Measurements from ENCODE around the gene GULP1.
"Not testable (repeated sequence)": the region's sequence is repeated elsewhere in the genome, so short reads cannot be mapped to it uniquely, and the experiment has no call there.

GULP1 gene

DNA sequence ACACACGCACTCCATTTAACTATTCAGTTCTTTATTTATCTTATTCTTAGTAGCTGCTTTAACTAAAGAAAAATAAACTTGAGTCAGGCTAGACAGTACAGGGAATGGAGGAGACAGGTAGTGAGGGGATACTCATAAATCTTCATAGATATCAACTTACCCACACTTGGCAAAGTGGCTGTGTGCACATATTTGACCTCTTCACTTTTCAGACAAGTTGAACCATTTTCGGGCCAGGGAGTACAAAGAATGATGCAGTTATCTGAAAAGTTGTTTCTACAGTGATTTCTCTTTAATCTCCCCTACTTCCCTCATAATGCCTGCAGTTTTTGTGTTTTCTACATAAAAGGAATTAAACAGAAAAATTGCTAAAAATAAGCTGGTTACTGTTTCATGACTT, 307.5 kb downstream of the GULP1 start:
- H3K27ac ChIP-seq (ENCODE audit: poor library complexity, severe bottlenecking): no peak overlapping the region
- H3K4me3 ChIP-seq (ENCODE audit: severe bottlenecking): no peak overlapping the region
- TF ChIP-seq, protein P1, sequence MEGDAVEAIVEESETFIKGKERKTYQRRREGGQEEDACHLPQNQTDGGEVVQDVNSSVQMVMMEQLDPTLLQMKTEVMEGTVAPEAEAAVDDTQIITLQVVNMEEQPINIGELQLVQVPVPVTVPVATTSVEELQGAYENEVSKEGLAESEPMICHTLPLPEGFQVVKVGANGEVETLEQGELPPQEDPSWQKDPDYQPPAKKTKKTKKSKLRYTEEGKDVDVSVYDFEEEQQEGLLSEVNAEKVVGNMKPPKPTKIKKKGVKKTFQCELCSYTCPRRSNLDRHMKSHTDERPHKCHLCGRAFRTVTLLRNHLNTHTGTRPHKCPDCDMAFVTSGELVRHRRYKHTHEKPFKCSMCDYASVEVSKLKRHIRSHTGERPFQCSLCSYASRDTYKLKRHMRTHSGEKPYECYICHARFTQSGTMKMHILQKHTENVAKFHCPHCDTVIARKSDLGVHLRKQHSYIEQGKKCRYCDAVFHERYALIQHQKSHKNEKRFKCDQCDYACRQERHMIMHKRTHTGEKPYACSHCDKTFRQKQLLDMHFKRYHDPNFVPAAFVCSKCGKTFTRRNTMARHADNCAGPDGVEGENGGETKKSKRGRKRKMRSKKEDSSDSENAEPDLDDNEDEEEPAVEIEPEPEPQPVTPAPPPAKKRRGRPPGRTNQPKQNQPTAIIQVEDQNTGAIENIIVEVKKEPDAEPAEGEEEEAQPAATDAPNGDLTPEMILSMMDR (IDR thresholded peaks at IDR 0.05; ENCODE audit: poor library complexity, severe bottlenecking): no peak
- H3K4me1 ChIP-seq (ENCODE audit: insufficient read depth, poor library complexity, severe bottlenecking): no peaks in the 10 kb centered on the region
- H3K9me3 ChIP-seq (ENCODE audit: severe bottlenecking): no peaks in the 10 kb centered on the region
- DNase-seq (ENCODE audit: low spot score) (no peak), ATAC-seq (ENCODE audit: low read depth) (no peak)
- no peaks in the 10 kb centered on the region for H3K27me3 ChIP-seq (ENCODE audit: insufficient read depth, poor library complexity, severe bottlenecking)
- no peaks in the 10 kb centered on the region for H3K36me3 ChIP-seq (ENCODE audit: low read depth)

DNA sequence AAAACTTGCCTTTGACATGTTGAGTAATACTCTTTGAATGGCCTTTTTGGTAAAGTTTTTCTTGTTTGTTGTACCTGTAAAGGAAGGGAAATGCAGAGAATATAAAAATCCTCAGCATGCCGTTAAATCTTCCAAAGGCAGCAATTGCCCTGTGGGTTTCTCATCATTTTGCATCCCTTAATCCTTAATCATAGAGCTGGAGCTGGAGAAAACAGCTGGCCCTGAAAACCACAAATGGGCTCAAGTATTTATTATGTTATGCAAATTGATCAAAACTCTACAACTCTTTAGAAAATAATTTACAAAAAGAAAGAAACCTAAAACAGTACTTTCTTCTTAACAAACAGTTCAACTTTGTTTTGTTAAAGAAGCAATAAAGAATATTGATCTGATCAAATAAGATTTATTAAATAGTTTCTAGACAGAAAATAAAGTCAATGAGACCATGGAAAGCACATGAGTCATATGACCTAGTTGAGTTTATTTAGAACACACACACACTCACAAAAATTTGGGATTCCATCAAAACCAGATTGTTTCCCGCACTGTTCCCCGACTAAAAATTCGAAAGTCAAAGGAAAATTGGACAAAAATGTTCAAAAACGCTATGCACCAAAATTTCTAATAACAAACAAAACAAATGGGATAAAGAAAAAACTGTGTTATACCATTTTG, 309.0 kb downstream of the GULP1 start:
- no peaks in the 10 kb centered on the region for H3K27me3 ChIP-seq (ENCODE audit: insufficient read depth, poor library complexity, severe bottlenecking)
- no peak overlapping the region for H3K27ac ChIP-seq (ENCODE audit: poor library complexity, severe bottlenecking)
- ATAC-seq (ENCODE audit: low read depth): no peak
- TF ChIP-seq, protein P1 (IDR thresholded peaks at IDR 0.05; ENCODE audit: poor library complexity, severe bottlenecking): no peak
- no peak overlapping the region for H3K4me3 ChIP-seq (ENCODE audit: severe bottlenecking)
- DNase-seq (ENCODE audit: low spot score): no peak
- no peaks in the 10 kb centered on the region for H3K9me3 ChIP-seq (ENCODE audit: severe bottlenecking)
- no peaks in the 10 kb centered on the region for H3K36me3 ChIP-seq (ENCODE audit: low read depth)
- no peaks in the 10 kb centered on the region for H3K4me1 ChIP-seq (ENCODE audit: insufficient read depth, poor library complexity, severe bottlenecking)

DNA sequence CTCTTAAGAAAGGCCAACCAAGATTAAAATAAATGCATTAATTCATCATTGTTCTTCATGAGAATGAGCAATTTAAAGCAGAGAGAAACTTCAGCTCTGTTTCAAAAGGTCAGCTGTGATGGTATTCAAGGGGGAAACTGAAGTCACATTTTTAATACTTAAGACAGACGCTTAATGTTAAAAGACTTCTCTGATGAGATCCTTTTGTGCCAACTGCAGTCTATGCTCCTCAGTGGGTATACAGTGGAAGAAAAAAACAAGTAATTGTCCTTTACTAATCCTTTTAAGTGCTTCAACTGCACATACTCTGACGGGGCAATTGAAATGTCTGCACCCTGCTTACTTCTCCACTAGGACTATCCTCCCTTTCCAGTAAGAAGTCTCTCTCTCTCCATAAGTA, 309.7 kb downstream of the GULP1 start:
- DNase-seq (ENCODE audit: low spot score): no peak
- TF ChIP-seq, protein P1 (IDR thresholded peaks at IDR 0.05; ENCODE audit: poor library complexity, severe bottlenecking): no peak
- H3K9me3 ChIP-seq (ENCODE audit: severe bottlenecking): no peaks in the 10 kb centered on the region
- H3K4me3 ChIP-seq (ENCODE audit: severe bottlenecking): no peak overlapping the region
- no peak overlapping the region for H3K27ac ChIP-seq (ENCODE audit: poor library complexity, severe bottlenecking)
- no peaks in the 10 kb centered on the region for H3K4me1 ChIP-seq (ENCODE audit: insufficient read depth, poor library complexity, severe bottlenecking)
- no peak for ATAC-seq (ENCODE audit: low read depth)
- no peaks in the 10 kb centered on the region for H3K36me3 ChIP-seq (ENCODE audit: low read depth)
- H3K27me3 ChIP-seq (ENCODE audit: insufficient read depth, poor library complexity, severe bottlenecking): no peaks in the 10 kb centered on the region

DNA sequence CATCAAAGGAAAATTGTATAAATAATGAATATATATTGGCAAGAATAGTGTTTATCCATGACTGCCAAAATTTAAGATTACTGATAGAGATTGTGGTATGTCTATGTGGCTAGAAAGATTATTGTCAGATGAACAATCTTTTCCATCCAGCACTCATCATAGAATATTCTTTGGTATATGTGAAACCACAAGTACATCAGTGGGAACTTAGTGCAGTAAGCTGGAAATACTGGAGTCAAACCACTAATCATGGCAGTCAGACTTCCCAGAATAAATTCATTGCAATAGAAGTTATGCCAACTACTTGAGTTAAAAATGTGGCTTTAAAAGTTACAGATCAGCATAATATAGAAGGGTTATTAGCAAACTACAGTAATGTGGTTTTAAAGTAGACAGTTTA, 310.3 kb downstream of the GULP1 start:
- H3K27ac ChIP-seq (ENCODE audit: poor library complexity, severe bottlenecking): no peak overlapping the region
- ATAC-seq (ENCODE audit: low read depth): no peak
- DNase-seq (ENCODE audit: low spot score): no peak

DNA sequence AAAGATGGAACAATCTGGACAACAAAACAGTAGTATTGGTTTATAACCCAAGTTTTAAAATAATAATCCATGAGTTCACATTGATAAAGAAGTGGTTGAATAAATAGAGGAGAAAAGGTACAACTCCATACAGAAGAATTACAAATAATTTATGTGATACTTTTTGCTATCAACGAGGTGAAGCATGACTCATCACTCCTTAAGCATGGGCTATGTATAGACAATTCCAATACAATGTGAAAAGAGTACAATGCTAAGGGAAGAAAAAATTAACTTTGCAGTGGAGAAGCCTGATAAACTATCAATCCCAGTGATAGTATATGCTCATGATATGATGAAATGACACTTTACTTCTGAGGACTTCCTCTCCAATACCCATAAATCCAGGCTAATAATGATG, 312.9 kb downstream of the GULP1 start:
- Histone ChIP-seq H3K4me3 (ENCODE audit: severe bottlenecking) (no peak overlapping the region), H3K27me3 (ENCODE audit: insufficient read depth, poor library complexity, severe bottlenecking) (no peaks in the 10 kb centered on the region), H3K9me3 (ENCODE audit: severe bottlenecking) (no peaks in the 10 kb centered on the region), H3K4me1 (ENCODE audit: insufficient read depth, poor library complexity, severe bottlenecking) (no peaks in the 10 kb centered on the region), H3K27ac (ENCODE audit: poor library complexity, severe bottlenecking) (no peak overlapping the region), H3K36me3 (ENCODE audit: low read depth) (no peaks in the 10 kb centered on the region)
- no peak for ATAC-seq (ENCODE audit: low read depth)
- TF ChIP-seq, protein P1 (IDR thresholded peaks at IDR 0.05; ENCODE audit: poor library complexity, severe bottlenecking): no peak
- no peak for DNase-seq (ENCODE audit: low spot score)

More for the DNA sequence above, 310.3 kb downstream of the GULP1 start:
- H3K36me3 ChIP-seq (ENCODE audit: low read depth): no peaks in the 10 kb centered on the region
- no peaks in the 10 kb centered on the region for H3K27me3 ChIP-seq (ENCODE audit: insufficient read depth, poor library complexity, severe bottlenecking)
- H3K9me3 ChIP-seq (ENCODE audit: severe bottlenecking): no peaks in the 10 kb centered on the region
- H3K4me3 ChIP-seq (ENCODE audit: severe bottlenecking): no peak overlapping the region
- no peaks in the 10 kb centered on the region for H3K4me1 ChIP-seq (ENCODE audit: insufficient read depth, poor library complexity, severe bottlenecking)
- TF ChIP-seq, protein P1 (IDR thresholded peaks at IDR 0.05; ENCODE audit: poor library complexity, severe bottlenecking): no peak

DNA sequence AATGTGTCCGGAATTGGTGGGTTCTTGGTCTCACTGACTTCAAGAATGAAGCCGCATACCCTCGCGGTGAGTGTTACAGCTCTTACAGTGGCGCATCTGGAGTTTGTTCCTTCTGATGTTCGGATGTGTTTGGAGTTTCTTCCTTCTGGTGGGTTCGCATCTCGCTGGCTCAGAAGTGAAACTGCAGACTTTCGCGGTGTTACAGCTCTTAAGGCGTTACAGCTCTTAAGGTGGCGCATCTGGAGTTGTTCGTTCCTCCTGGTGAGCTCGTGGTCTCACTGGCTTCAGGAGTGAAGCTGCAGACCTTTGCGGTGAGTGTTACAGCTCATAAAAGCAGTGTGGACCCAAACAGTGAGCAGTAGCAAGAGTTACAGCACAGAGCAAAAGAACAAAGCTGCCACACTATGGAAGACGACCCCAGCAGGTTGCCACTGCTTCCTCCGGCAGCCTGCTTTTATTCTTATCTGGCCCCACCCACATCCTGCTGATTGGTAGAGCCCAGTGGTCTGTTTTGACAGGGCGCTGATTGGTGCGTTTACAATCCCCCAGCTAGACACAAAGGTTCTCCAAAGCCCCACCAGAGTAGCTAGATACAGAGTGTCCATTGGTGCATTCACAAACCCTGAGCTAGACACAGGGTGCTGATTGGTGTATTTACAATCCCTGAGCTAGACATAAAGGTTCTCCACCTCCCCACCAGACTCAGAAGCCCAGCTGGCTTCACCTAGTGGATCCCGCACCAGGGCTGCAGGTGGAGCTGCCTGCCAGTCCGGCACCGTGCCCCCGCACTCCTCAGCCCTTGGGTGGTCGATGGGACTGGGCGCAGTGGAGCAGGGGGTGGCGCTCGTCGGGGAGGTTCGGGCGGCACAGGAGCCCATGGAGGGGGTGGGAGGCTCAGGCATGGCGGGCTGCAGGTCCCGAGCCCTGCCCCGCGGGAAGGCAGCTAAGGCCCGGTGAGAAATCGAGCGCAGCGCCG, 314.2 kb downstream of the GULP1 start:
- not testable (repeated sequence) for H3K36me3 ChIP-seq (ENCODE audit: low read depth); H3K4me1 ChIP-seq (ENCODE audit: insufficient read depth, poor library complexity, severe bottlenecking); DNase-seq (ENCODE audit: low spot score); ATAC-seq (ENCODE audit: low read depth); H3K27me3 ChIP-seq (ENCODE audit: insufficient read depth, poor library complexity, severe bottlenecking); H3K9me3 ChIP-seq (ENCODE audit: severe bottlenecking); H3K4me3 ChIP-seq (ENCODE audit: severe bottlenecking); H3K27ac ChIP-seq (ENCODE audit: poor library complexity, severe bottlenecking)

DNA sequence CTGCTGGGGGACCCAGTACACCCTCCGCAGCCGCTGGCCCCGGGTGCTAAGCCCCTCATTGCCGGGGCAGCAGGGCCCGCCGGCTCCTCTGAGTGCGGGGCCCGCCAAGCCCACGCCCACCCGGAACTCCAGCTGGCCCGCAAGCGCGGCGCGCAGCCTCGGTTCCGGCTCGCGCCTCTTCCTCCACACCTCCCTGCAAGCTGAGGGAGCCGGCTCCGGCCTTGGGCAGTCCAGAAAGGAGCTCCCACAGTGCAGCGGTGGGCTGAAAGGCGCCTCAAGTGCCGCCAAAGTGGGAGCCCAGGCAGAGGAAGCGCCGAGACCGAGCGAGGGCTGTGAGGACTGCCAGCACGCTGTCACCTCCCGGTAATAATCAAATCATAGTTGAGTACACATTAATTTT, 314.9 kb downstream of the GULP1 start:
- not testable (repeated sequence) for H3K4me3 ChIP-seq (ENCODE audit: severe bottlenecking); H3K9me3 ChIP-seq (ENCODE audit: severe bottlenecking); H3K4me1 ChIP-seq (ENCODE audit: insufficient read depth, poor library complexity, severe bottlenecking); H3K27ac ChIP-seq (ENCODE audit: poor library complexity, severe bottlenecking); ATAC-seq (ENCODE audit: low read depth); H3K27me3 ChIP-seq (ENCODE audit: insufficient read depth, poor library complexity, severe bottlenecking); H3K36me3 ChIP-seq (ENCODE audit: low read depth); DNase-seq (ENCODE audit: low spot score)

Measured in RWPE2 (cell line).